HUES64 (cell line): ENCODE results near the gene IGFALS.

Experiments
- H3K27ac ChIP-seq: 2 replicates; pipeline ENCODE4 v1.7.0; 2013; ENCODE audit warnings: low read depth, low read length, inconsistent platforms
- H3K27me3 ChIP-seq: 2 replicates; pipeline ENCODE4 v1.6.1; 2013; ENCODE audit warnings: mild to moderate bottlenecking, low read length; ENCODE audit not compliant: insufficient read depth
- H3K36me3 ChIP-seq: 2 replicates; pipeline ENCODE4 v1.6.1; 2013; ENCODE audit warnings: mild to moderate bottlenecking, low read length; ENCODE audit not compliant: insufficient read depth
- H3K4me1 ChIP-seq: 2 replicates; pipeline ENCODE4 v1.6.1; 2013; ENCODE audit warnings: mild to moderate bottlenecking, low read length, moderate library complexity; ENCODE audit not compliant: insufficient read depth
- H3K4me3 ChIP-seq: 2 replicates; pipeline ENCODE4 v1.5.1; 2013; ENCODE audit warnings: mild to moderate bottlenecking, low read length, moderate library complexity
- H3K9ac ChIP-seq: 2 replicates; pipeline ENCODE4 v1.6.1; 2013; ENCODE audit warnings: mild to moderate bottlenecking, low read depth, low read length
- H3K9me3 ChIP-seq: 2 replicates; pipeline ENCODE4 v1.6.1; 2013; ENCODE audit warnings: low read depth, low read length; ENCODE audit not compliant: insufficient read depth
- WGBS: fragments of 150-250, 120-280 bp; methylation state at CpG from one replicate; pipeline ENCODE4 v1.1.7; 2013; ENCODE audit warnings: missing lambda C conversion rate; 5-methylcytosine and 5-hydroxymethylcytosine counted together

IGFALS gene

GRCh38 chr16:1760911-1761310 is 32.6 kb downstream of the IGFALS start:
- no peaks in the 10 kb centered on the region for H3K4me1 ChIP-seq
- no peak overlapping the region for H3K9ac ChIP-seq
- H3K9me3 ChIP-seq, result no peaks in the 10 kb centered on the region
- 94% methylated on average over 15 of the region's 15 CpGs for WGBS
- no peak overlapping the region for H3K27ac ChIP-seq
- no peak overlapping the region for H3K4me3 ChIP-seq
- H3K36me3 ChIP-seq, result peaks cover 11% of the 10 kb centered on the region; the same call in 1 of the 2 replicates
- no peaks in the 10 kb centered on the region for H3K27me3 ChIP-seq

DNA sequence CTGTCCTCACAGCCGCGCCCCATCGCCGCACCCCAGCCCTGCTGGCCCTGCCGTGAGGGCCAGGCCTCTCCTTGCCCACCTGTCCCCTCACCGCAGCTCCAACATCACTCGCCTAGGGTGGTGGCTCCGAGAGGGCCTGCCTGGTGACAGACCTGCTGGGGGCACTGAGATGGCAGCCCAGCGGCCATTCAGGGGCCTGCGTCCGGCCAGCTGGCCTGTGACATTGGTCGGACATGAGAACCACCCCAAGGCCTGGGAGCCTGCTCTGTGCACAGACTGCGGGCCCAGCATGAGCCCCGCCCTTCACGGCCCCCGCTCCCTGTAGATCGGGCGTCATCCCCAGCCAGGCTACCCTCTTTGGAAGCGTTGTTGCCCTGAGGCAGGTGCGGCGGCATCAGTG is 34.0 kb downstream of the IGFALS start:
- Histone ChIP-seq H3K27me3 (no peaks in the 10 kb centered on the region), H3K4me1 (no peaks in the 10 kb centered on the region), H3K4me3 (no peak overlapping the region), H3K27ac (no peak overlapping the region), H3K9me3 (no peaks in the 10 kb centered on the region), H3K9ac (no peak overlapping the region), H3K36me3 (0 out of 2 replicates have a peak, but pooled peaks cover 8% of the 10 kb centered on the region)
- 94% methylated on average over 21 of the region's 21 CpGs for WGBS

DNA sequence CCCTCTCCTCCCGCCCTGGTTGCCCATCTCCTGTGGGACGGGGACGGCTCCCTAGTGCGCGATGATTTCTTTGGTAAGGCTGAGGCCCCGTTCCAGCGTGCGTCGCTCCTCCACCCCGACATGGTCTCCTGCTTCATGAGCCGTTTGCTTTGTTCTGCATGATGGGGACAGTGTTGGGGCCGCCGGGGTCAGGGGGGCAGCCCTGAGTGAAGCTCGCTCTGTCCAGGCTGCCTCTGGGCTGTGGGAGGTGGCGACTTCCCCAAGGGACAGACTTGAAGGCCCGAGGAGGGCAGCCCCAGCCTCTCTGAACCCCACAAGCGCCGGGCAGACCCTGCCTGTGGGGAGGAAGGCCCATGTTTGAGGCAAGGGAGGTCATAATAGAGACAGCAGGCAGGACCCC is 34.6 kb downstream of the IGFALS start:
- no peaks in the 10 kb centered on the region for H3K27me3 ChIP-seq
- 0 out of 2 replicates have a peak, but pooled peaks cover 8% of the 10 kb centered on the region for H3K36me3 ChIP-seq
- no peak overlapping the region for H3K9ac ChIP-seq
- H3K4me1 ChIP-seq, result no peaks in the 10 kb centered on the region
- no peak overlapping the region for H3K27ac ChIP-seq
- no peaks in the 10 kb centered on the region for H3K9me3 ChIP-seq
- WGBS, result 94% methylated on average over 18 of the region's 18 CpGs
- H3K4me3 ChIP-seq, result no peak overlapping the region

- no peak overlapping the region for H3K4me3 ChIP-seq
- no peaks in the 10 kb centered on the region for H3K27me3 ChIP-seq
- H3K27ac ChIP-seq, result no peak overlapping the region
- 93% methylated on average over 36 of the region's 37 CpGs for WGBS
- H3K4me1 ChIP-seq, result no peaks in the 10 kb centered on the region
- no peak overlapping the region for H3K9ac ChIP-seq
- H3K36me3 ChIP-seq, result peaks cover 11% of the 10 kb centered on the region; the same call in 1 of the 2 replicates
- H3K9me3 ChIP-seq, result no peaks in the 10 kb centered on the region
Observed at GRCh38 chr16:1757714-1758461, 35.6 kb downstream of the IGFALS start.

DNA sequence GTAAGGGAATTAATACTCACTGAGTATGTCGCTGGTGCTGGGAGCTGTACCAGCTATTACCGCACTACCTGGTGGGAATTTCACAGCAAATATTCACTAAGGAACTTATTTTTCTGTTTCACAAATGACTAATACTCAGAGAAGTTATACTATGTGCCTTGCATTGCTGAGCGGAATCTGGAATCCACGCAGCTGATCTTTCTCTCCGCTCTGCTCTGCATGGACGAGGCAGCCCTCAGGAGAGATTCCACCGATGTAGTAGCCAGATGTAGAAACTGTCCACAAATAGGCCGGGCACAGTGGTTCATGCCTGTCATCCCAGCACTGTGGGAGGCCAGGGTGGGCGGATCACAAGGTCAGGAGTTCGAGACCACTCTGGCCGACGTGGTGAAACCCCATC is 39.3 kb downstream of the IGFALS start:
- no peak overlapping the region for H3K4me3 ChIP-seq
- no peaks in the 10 kb centered on the region for H3K27me3 ChIP-seq
- 93% methylated on average over 12 of the region's 12 CpGs for whole genome bisulfite sequencing
- H3K4me1 ChIP-seq, result no peaks in the 10 kb centered on the region
- peaks cover 28% of the 10 kb centered on the region for H3K36me3 ChIP-seq
- H3K9me3 ChIP-seq, result no peaks in the 10 kb centered on the region
- no peak overlapping the region for H3K9ac ChIP-seq
- no peak overlapping the region for H3K27ac ChIP-seq

DNA sequence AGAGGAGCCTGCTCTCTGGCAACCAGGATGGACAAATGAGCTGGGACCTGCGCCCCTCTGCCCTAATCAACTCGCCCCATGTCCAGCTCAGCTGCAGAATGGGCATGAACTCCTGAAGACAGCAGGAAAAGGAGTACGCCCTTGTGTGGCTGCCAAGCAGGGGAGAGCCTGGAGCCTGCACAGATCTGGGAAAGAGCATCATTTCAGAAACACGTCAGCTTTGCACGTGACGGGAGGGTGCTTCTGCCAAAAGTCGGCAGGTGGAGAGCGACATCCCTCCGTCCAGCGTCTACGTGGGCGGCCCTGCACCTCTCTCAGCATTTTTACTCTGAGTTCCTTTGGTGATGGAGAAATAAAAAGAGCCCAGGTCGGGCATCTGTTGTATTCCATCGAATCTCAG is 40.7 kb downstream of the IGFALS start:
- Histone ChIP-seq H3K36me3 (peaks cover 38% of the 10 kb centered on the region), H3K9me3 (no peaks in the 10 kb centered on the region), H3K4me3 (no peak overlapping the region), H3K4me1 (no peaks in the 10 kb centered on the region), H3K27me3 (no peaks in the 10 kb centered on the region), H3K9ac (no peak overlapping the region), H3K27ac (no peak overlapping the region)
- WGBS, result 94% methylated on average over 14 of the region's 14 CpGs

DNA sequence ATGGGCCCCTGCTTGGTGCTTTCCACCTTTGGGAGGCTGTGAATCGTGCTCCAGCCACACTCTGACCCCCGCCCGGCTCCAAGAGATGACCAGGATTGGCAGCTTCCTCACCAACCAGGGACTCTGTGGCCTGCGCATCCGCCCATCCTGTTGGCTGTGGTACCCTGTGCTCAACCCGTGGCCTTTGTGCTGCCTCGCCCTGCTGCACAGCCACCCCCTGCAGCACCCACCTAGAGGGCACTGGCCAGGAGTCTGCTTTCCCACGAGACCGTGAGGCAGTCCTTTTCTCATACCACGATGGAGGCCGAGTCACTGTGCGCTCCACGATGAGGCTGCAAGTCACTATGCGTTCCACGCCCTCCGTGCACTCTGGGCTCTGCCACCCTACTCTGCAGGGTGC is 41.6 kb downstream of the IGFALS start:
- no peaks in the 10 kb centered on the region for H3K27me3 ChIP-seq
- 96% methylated on average over 16 of the region's 16 CpGs for WGBS
- H3K27ac ChIP-seq, result no peak overlapping the region
- no peaks in the 10 kb centered on the region for H3K4me1 ChIP-seq
- peaks cover 44% of the 10 kb centered on the region for H3K36me3 ChIP-seq
- no peaks in the 10 kb centered on the region for H3K9me3 ChIP-seq
- no peak overlapping the region for H3K4me3 ChIP-seq
- H3K9ac ChIP-seq, result no peak overlapping the region

DNA sequence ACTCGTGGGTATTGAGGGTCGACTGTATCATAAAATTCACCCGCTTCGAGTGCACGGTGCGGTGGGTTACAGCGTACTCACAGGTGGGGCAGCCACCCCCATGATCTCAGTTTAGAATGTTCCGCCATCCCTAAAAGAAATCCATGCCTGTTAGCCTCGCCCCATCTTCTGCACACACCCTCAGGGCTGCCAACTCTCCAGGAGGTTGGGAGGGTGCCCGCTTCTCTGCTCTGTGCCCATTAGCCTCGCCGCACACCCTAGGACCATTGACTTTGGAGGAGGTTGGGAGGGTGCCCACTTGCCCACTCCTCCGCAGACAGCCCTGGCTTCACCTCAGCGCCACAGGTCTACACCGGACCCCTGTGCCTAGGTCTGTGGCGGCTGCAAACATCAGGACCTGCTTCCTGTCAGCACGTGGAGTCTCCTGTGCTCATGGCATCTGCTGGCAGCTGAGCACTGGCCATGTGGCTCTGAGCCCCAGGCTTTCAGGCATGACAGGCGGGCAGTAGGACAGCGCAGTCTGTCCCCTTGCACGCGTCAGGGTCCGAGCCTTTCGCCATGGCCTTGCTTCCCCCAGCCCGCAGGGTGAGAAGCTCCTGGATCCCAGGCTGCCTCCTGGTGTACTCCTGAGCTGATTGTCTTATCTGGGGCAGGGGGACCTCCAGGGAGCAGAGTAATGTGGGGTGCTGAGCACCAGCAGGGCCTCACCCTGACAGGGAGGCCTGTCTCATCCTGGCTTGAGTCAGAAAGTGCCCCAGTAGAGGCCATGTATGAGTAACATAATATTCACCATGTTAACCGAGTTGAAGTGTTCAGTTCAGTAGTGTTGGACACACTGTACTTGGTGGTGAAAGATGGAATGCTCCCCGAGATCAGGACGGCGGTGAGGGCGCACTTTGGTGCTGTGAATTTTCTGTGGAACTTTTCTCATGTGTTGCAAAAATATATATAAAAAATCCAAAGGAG is 44.1 kb downstream of the IGFALS start:
- peaks cover 48% of the 10 kb centered on the region for H3K36me3 ChIP-seq
- no peaks in the 10 kb centered on the region for H3K9me3 ChIP-seq
- WGBS, result 94% methylated on average over 29 of the region's 29 CpGs
- H3K4me3 ChIP-seq, result no peak overlapping the region
- H3K4me1 ChIP-seq, result no peaks in the 10 kb centered on the region; the same call in 1 of the 2 replicates
- no peak overlapping the region for H3K27ac ChIP-seq
- H3K27me3 ChIP-seq, result no peaks in the 10 kb centered on the region
- no peak overlapping the region for H3K9ac ChIP-seq

- Histone ChIP-seq H3K36me3 (peaks cover 54% of the 10 kb centered on the region), H3K9me3 (no peaks in the 10 kb centered on the region), H3K4me1 (no peaks in the 10 kb centered on the region; the same call in 1 of the 2 replicates), H3K9ac (no peak overlapping the region), H3K27ac (no peak overlapping the region), H3K4me3 (no peak overlapping the region), H3K27me3 (no peaks in the 10 kb centered on the region)
- WGBS, result 94% methylated on average over 11 of the region's 11 CpGs
Observed at GRCh38 chr16:1747934-1748333, 45.6 kb downstream of the IGFALS start.

GRCh38 chr16:1746693-1747195 is 46.8 kb downstream of the IGFALS start:
- Histone ChIP-seq H3K4me1 (no peaks in the 10 kb centered on the region; the same call in 1 of the 2 replicates), H3K36me3 (peaks cover 44% of the 10 kb centered on the region), H3K27ac (peak overlapping the region; percentile 30; the same call in 1 of the 2 replicates), H3K4me3 (no peak overlapping the region), H3K9ac (no peak overlapping the region), H3K9me3 (no peaks in the 10 kb centered on the region), H3K27me3 (no peaks in the 10 kb centered on the region)
- WGBS, result 96% methylated on average over 31 of the region's 31 CpGs
